SK-N-SH treated with all-trans-retinoic acid at 6 μM for 48 hours (cell line): ENCODE data around the gene TOX2.

ENCODE experiments used
- ATAC-seq: fragments of 200-7000 bp; cut with Tn5 transposase; 3 replicates; pipeline ENCODE4 v1.9.1; 2020; ENCODE audit warnings: mild to moderate bottlenecking, moderate library complexity
- ARNTL ChIP-seq: fragments of 450-650 bp; formaldehyde crosslinking; IDR thresholded peaks from 2 replicates; pipeline ENCODE4 v1.5.0; 2020; ENCODE audit warnings: low read depth, mild to moderate bottlenecking, moderate library complexity, borderline replicate concordance
- BACH2 ChIP-seq: fragments of 250-450 bp; sonication (Bioruptor Pico); IDR thresholded peaks from 2 replicates; pipeline ENCODE4 v1.9.0; 2021; ENCODE audit warnings: mild to moderate bottlenecking, borderline replicate concordance
- CSDC2 ChIP-seq: fragments of 250-450 bp; sonication (Bioruptor Pico); IDR thresholded peaks from 2 replicates; pipeline ENCODE4 v1.5.0; 2020; ENCODE audit warnings: mild to moderate bottlenecking, moderate library complexity
- ESRRG ChIP-seq: fragments of 250-450 bp; sonication (Bioruptor Pico); IDR thresholded peaks from 2 replicates; pipeline ENCODE4 v1.6.1; 2021; ENCODE audit warnings: mild to moderate bottlenecking
- GLIS3 ChIP-seq: fragments of 250-450 bp; sonication (Bioruptor Pico); IDR thresholded peaks from 2 replicates; pipeline ENCODE4 v1.5.0; 2020; ENCODE audit warnings: mild to moderate bottlenecking, moderate library complexity
- ISL1 ChIP-seq: fragments of 250-450 bp; sonication (Bioruptor Pico); IDR thresholded peaks from 2 replicates; pipeline ENCODE4 v2.1.2; 2022; ENCODE audit warnings: mild to moderate bottlenecking, moderate library complexity
- OSR1 ChIP-seq: fragments of 250-450 bp; sonication (Bioruptor Pico); IDR thresholded peaks from 2 replicates; pipeline ENCODE4 v1.8.0; 2022; ENCODE audit warnings: moderate library complexity, mild to moderate bottlenecking, inconsistent platforms
- PPARA ChIP-seq: fragments of 250-450 bp; sonication (Bioruptor Pico); IDR thresholded peaks from 2 replicates; pipeline ENCODE4 v1.5.0; 2020; ENCODE audit warnings: mild to moderate bottlenecking, borderline replicate concordance
- RARB ChIP-seq: fragments of 250-450 bp; sonication (Bioruptor Pico); IDR thresholded peaks from 2 replicates; pipeline ENCODE4 v1.8.0; 2021; ENCODE audit warnings: mild to moderate bottlenecking, moderate library complexity
- SNAI2 ChIP-seq: fragments of 250-450 bp; sonication (Bioruptor Pico); IDR thresholded peaks from 2 replicates; pipeline ENCODE4 v1.5.0; 2020; ENCODE audit warnings: mild to moderate bottlenecking, moderate library complexity
- TCF4 ChIP-seq: fragments of 250-450 bp; sonication (Bioruptor Pico); IDR thresholded peaks from 2 replicates; pipeline ENCODE4 v1.8.0; 2021; ENCODE audit warnings: mild to moderate bottlenecking, moderate library complexity, borderline replicate concordance
- TOX ChIP-seq: fragments of 250-450 bp; sonication (Bioruptor Pico); IDR thresholded peaks from 2 replicates; pipeline ENCODE4 v1.8.0; 2021; ENCODE audit warnings: mild to moderate bottlenecking, moderate library complexity, borderline replicate concordance
- ZC3H10 ChIP-seq: fragments of 250-450 bp; sonication (Bioruptor Pico); IDR thresholded peaks from 2 replicates; pipeline ENCODE4 v1.5.1; 2021; ENCODE audit warnings: mild to moderate bottlenecking, moderate library complexity
- ZFP3 ChIP-seq: fragments of 250-450 bp; sonication (Bioruptor Pico); IDR thresholded peaks from 2 replicates; pipeline ENCODE4 v1.5.0; 2020; ENCODE audit warnings: mild to moderate bottlenecking, moderate library complexity
- ZFP30 ChIP-seq: fragments of 450-650 bp; formaldehyde crosslinking; IDR thresholded peaks from 2 replicates; pipeline ENCODE4 v1.5.0; 2022; ENCODE audit warnings: mild to moderate bottlenecking, moderate library complexity
- ZNF565 ChIP-seq: fragments of 450-650 bp; formaldehyde crosslinking; conservative IDR thresholded peaks from 2 replicates; pipeline ENCODE4 v1.5.0; 2020; ENCODE audit warnings: low read depth, mild to moderate bottlenecking, moderate library complexity
- ZNF70 ChIP-seq: fragments of 450-650 bp; formaldehyde crosslinking; IDR thresholded peaks from 2 replicates; pipeline ENCODE4 v1.5.0; 2020; ENCODE audit warnings: mild to moderate bottlenecking, moderate library complexity
- ZNF8 ChIP-seq: fragments of 450-650 bp; formaldehyde crosslinking; IDR thresholded peaks from 2 replicates; pipeline ENCODE4 v1.5.0; 2020; ENCODE audit warnings: mild to moderate bottlenecking, moderate library complexity
- TF ChIP-seq, protein P1 (sequence below): fragments of 250-450 bp; sonication (Bioruptor Pico); IDR thresholded peaks from 2 replicates; pipeline ENCODE4 v1.5.0; 2020; ENCODE audit warnings: mild to moderate bottlenecking, moderate library complexity
- TF ChIP-seq, protein P2 (sequence below): fragments of 250-450 bp; sonication (Bioruptor Pico); IDR thresholded peaks from 2 replicates; pipeline ENCODE4 v1.5.1; 2021; ENCODE audit warnings: mild to moderate bottlenecking, moderate library complexity
- TF ChIP-seq, protein P3 (sequence below): fragments of 250-450 bp; sonication (Bioruptor Pico); IDR thresholded peaks from 2 replicates; pipeline ENCODE4 v1.5.1; 2020; ENCODE audit warnings: low read depth, mild to moderate bottlenecking, moderate library complexity
- TF ChIP-seq, protein P4 (sequence below): fragments of 250-450 bp; sonication (Bioruptor Pico); IDR thresholded peaks from 2 replicates; pipeline ENCODE4 v1.8.0; 2020; ENCODE audit warnings: mild to moderate bottlenecking, moderate library complexity, borderline replicate concordance

Gene TOX2

DNA sequence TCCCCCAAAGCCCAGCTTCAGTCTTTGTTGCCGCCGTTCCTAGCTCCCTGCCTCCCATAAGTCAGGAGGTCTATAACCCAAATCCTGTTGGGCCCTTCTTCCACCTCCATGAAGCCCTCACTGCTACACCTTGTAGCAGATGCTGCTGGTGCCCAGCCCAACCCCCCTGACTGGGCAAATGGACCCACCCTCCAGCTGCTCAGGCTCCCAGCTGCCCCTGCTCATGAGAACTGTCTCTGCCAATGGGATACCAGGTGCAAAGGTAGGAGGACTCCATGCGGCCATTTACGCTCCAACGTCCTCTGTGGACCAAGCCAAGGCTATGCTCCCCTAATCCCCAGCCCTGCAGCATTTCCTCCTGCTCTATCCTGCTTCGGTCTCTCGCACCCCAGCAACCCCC lies 200.5 kb downstream of the TOX2 start:
- ATAC-seq = no peak
- no peak for TF ChIP-seq ZNF8 (CRISPR knock-in tag)
- TF ChIP-seq TCF4 (CRISPR knock-in tag) = no peak
- TF ChIP-seq TOX = no peak
- TF ChIP-seq, all 23 proteins: peak for 0

DNA sequence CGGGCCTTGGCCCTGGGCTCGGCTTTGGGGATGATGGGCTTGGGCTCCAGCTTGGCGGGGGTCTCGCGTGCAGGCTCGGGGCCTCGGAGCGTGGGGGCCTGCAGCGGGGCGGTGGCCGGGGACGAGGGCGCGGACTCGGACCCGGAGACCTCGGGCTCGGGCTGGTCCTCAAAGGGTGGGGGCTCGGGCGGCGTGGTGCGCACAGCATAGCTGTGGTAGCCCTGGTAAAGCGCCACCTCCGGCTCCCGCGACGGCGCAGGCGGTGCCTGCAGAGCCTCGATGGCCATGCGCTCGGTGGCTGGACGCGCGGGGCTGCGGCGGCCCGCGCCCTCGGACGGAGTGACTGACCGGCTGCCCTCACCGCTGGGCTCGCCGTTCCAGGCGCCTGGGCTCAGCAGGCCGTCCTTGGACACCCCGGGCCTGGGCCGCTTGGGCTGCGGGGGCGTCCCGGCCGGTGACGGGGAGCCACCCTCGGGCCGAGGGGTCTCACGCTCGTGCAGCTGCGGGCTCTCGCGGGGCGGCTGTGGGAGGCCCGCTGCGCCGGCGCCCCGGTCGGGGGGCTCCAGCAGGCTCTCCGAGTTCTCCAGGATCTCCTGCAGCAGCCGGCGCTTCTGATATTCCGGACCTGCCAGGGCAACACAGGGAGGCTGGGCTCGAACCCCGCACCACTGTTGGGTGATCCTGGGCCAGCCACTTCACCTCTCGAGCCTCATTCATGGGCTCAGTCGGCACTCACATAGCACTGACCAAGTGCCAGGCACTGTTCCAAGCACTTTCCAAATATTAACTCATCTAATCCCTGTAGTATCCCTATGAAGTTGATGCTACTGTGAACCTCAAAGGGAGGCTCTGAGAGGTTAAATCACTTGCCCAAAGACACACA lies 201.4 kb downstream of the TOX2 start:
- TF ChIP-seq PPARA (CRISPR knock-in tag) = no peak
- TF ChIP-seq, protein P1, sequence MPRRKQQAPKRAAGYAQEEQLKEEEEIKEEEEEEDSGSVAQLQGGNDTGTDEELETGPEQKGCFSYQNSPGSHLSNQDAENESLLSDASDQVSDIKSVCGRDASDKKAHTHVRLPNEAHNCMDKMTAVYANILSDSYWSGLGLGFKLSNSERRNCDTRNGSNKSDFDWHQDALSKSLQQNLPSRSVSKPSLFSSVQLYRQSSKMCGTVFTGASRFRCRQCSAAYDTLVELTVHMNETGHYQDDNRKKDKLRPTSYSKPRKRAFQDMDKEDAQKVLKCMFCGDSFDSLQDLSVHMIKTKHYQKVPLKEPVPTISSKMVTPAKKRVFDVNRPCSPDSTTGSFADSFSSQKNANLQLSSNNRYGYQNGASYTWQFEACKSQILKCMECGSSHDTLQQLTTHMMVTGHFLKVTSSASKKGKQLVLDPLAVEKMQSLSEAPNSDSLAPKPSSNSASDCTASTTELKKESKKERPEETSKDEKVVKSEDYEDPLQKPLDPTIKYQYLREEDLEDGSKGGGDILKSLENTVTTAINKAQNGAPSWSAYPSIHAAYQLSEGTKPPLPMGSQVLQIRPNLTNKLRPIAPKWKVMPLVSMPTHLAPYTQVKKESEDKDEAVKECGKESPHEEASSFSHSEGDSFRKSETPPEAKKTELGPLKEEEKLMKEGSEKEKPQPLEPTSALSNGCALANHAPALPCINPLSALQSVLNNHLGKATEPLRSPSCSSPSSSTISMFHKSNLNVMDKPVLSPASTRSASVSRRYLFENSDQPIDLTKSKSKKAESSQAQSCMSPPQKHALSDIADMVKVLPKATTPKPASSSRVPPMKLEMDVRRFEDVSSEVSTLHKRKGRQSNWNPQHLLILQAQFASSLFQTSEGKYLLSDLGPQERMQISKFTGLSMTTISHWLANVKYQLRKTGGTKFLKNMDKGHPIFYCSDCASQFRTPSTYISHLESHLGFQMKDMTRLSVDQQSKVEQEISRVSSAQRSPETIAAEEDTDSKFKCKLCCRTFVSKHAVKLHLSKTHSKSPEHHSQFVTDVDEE = no peak
- TF ChIP-seq ZFP3 (CRISPR knock-in tag) = no peak
- TF ChIP-seq, protein P2, sequence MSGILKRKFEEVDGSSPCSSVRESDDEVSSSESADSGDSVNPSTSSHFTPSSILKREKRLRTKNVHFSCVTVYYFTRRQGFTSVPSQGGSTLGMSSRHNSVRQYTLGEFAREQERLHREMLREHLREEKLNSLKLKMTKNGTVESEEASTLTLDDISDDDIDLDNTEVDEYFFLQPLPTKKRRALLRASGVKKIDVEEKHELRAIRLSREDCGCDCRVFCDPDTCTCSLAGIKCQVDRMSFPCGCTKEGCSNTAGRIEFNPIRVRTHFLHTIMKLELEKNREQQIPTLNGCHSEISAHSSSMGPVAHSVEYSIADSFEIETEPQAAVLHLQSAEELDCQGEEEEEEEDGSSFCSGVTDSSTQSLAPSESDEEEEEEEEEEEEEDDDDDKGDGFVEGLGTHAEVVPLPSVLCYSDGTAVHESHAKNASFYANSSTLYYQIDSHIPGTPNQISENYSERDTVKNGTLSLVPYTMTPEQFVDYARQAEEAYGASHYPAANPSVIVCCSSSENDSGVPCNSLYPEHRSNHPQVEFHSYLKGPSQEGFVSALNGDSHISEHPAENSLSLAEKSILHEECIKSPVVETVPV (CRISPR knock-in tag) = no peak
- TF ChIP-seq ZNF8 (CRISPR knock-in tag) = no peak
- TF ChIP-seq ZFP30 = no peak
- TF ChIP-seq ZNF565 = no peak
- no peak for TF ChIP-seq TCF4 (CRISPR knock-in tag)
- no peak for TF ChIP-seq OSR1 (CRISPR knock-in tag)
- no peak for TF ChIP-seq SNAI2
- no peak for TF ChIP-seq ARNTL (CRISPR knock-in tag)
- no peak for TF ChIP-seq GLIS3 (CRISPR knock-in tag)
- TF ChIP-seq ZNF70 (CRISPR knock-in tag) = no peak
- TF ChIP-seq ZC3H10 (CRISPR knock-in tag) = no peak
- TF ChIP-seq ISL1 (CRISPR knock-in tag) = no peak
- ATAC-seq = peak; percentile 23; the same call in 2 of the 3 replicates

DNA sequence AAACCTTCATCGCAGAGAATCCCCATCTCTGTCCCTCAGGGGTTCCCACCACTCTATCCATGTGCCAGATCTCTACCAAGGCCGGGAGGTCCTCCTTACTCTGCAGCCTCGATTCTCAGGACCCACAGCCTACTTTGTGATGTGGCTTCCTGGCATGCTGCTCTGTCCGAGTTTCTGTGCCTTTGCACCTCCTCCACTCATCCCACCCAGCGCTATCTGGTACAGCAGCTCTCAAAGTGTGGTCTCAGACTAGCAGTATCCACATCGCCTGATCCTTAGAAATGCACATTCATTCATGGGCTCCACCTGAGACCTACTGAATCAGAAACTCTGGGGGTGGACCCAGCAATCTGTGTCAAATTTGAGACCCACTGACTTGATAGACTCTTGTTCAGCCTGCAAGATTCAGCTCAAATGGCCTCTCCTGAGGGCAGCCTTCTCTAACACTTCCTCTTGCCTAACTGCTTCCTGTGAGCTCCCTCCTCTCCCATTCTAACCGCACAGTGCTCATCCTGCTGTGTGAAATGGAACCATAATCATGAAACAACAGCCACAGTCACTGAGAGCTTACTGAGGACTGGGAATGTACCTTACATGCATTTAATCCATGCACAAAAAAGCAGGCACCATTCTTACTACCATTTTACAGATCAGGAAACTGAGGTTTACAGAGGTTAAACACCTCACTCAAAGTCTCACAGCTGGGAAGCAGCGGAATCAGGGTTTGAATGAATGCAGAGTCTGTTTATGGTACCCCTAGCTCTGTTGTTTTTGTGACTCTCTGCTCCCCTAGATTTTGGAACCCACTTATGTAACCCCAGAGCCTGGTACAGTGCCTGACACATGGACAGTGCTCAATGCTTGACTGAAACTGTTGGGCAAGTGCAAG lies 202.9 kb downstream of the TOX2 start:
- TF ChIP-seq ESRRG (no peak), ZNF8 (CRISPR knock-in tag) (no peak), TCF4 (CRISPR knock-in tag) (no peak), ARNTL (CRISPR knock-in tag) (no peak), BACH2 (CRISPR knock-in tag) (no peak), PPARA (CRISPR knock-in tag) (no peak), SNAI2 (no peak), ZC3H10 (CRISPR knock-in tag) (no peak), ZNF565 (no peak), ZNF70 (CRISPR knock-in tag) (no peak), ZFP3 (CRISPR knock-in tag) (no peak), ZFP30 (no peak), OSR1 (CRISPR knock-in tag) (no peak), CSDC2 (CRISPR knock-in tag) (no peak), RARB (CRISPR knock-in tag) (no peak)
- TF ChIP-seq, protein P3, sequence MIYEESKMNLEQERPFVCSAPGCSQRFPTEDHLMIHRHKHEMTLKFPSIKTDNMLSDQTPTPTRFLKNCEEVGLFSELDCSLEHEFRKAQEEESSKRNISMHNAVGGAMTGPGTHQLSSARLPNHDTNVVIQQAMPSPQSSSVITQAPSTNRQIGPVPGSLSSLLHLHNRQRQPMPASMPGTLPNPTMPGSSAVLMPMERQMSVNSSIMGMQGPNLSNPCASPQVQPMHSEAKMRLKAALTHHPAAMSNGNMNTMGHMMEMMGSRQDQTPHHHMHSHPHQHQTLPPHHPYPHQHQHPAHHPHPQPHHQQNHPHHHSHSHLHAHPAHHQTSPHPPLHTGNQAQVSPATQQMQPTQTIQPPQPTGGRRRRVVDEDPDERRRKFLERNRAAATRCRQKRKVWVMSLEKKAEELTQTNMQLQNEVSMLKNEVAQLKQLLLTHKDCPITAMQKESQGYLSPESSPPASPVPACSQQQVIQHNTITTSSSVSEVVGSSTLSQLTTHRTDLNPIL = no peak
- TF ChIP-seq, protein P2 (CRISPR knock-in tag) = no peak
- TF ChIP-seq, protein P4, sequence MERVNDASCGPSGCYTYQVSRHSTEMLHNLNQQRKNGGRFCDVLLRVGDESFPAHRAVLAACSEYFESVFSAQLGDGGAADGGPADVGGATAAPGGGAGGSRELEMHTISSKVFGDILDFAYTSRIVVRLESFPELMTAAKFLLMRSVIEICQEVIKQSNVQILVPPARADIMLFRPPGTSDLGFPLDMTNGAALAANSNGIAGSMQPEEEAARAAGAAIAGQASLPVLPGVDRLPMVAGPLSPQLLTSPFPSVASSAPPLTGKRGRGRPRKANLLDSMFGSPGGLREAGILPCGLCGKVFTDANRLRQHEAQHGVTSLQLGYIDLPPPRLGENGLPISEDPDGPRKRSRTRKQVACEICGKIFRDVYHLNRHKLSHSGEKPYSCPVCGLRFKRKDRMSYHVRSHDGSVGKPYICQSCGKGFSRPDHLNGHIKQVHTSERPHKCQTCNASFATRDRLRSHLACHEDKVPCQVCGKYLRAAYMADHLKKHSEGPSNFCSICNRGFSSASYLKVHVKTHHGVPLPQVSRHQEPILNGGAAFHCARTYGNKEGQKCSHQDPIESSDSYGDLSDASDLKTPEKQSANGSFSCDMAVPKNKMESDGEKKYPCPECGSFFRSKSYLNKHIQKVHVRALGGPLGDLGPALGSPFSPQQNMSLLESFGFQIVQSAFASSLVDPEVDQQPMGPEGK = no peak
- TF ChIP-seq, protein P1 = no peak
- no peak for ATAC-seq
